Astrocyte (in vitro differentiated cells and primary cell): Measurements from ENCODE around the gene SLX4. TPM values are rescaled to one million over a fixed set of nuclear protein-coding genes. Genes with fewer than 3 reads are reported as not detected.

ENCODE experiments used
- DNase-seq: peaks from one replicate; pipeline ENCODE4 v3.0.0-alpha.2; 2010; ENCODE audit warnings: low read depth
- FAIRE-seq: peaks from 2 replicates; lab custom pipeline; 2011; peaks lifted over from hg19 to GRCh38; lab: Jason Lieb, UNC
- H2AFZ ChIP-seq: 2 replicates; pipeline ENCODE4 v1.6.0; 2012; ENCODE audit warnings: low read depth, low read length, inconsistent platforms
- H3K27ac ChIP-seq: 2 replicates; pipeline ENCODE4 v1.5.1; 2011; ENCODE audit warnings: low read depth, low read length, inconsistent platforms
- H3K27me3 ChIP-seq: 2 replicates; pipeline ENCODE4 v1.6.0; 2011; ENCODE audit warnings: low read length, inconsistent platforms; ENCODE audit not compliant: insufficient read depth
- H3K36me3 ChIP-seq: 2 replicates; pipeline ENCODE4 v1.5.1; 2011; ENCODE audit warnings: low read length, inconsistent platforms; ENCODE audit not compliant: insufficient read depth
- H3K4me1 ChIP-seq: 2 replicates; pipeline ENCODE4 v1.5.1; 2011; ENCODE audit warnings: low read length, inconsistent platforms; ENCODE audit not compliant: insufficient read depth
- H3K4me2 ChIP-seq: 2 replicates; pipeline ENCODE4 v1.6.0; 2012; ENCODE audit warnings: low read length, inconsistent platforms
- H3K4me3 ChIP-seq: 2 replicates; pipeline ENCODE4 v1.5.1; 2011; ENCODE audit warnings: low read depth, mild to moderate bottlenecking, low read length, inconsistent platforms; ENCODE audit not compliant: insufficient read depth
- H3K79me2 ChIP-seq: 2 replicates; pipeline ENCODE4 v1.6.0; 2012; ENCODE audit warnings: mild to moderate bottlenecking, low read length, inconsistent platforms; ENCODE audit not compliant: insufficient read depth
- H3K9ac ChIP-seq: 2 replicates; pipeline ENCODE4 v1.6.0; 2012; ENCODE audit warnings: mild to moderate bottlenecking, low read length, inconsistent platforms
- H3K9me3 ChIP-seq: 2 replicates; pipeline ENCODE4 v1.5.1; 2012; ENCODE audit warnings: low read depth, mild to moderate bottlenecking, low read length, inconsistent platforms; ENCODE audit not compliant: insufficient read depth
- H4K20me1 ChIP-seq: 2 replicates; pipeline ENCODE4 v1.6.0; 2012; ENCODE audit warnings: low read length, inconsistent platforms; ENCODE audit not compliant: insufficient read depth
- H3K27ac Mint-ChIP-seq: one replicate; pipeline ENCODE4 v1.8.0; 2021; ENCODE audit warnings: mild to moderate bottlenecking, mixed read lengths; ENCODE audit not compliant: unreplicated experiment
- H3K27me3 Mint-ChIP-seq: one replicate; pipeline ENCODE4 v1.8.0; 2021; ENCODE audit warnings: low read depth, mixed read lengths; ENCODE audit not compliant: unreplicated experiment
- H3K36me3 Mint-ChIP-seq: one replicate; pipeline ENCODE4 v1.8.0; 2021; ENCODE audit warnings: low read depth, mixed read lengths; ENCODE audit not compliant: unreplicated experiment
- H3K4me1 Mint-ChIP-seq: one replicate; pipeline ENCODE4 v1.8.0; 2021; ENCODE audit warnings: low read depth, mixed read lengths; ENCODE audit not compliant: unreplicated experiment
- H3K4me3 Mint-ChIP-seq: one replicate; pipeline ENCODE4 v1.8.0; 2021; ENCODE audit warnings: mild to moderate bottlenecking, moderate library complexity, mixed read lengths; ENCODE audit not compliant: unreplicated experiment
- H3K9me3 Mint-ChIP-seq: one replicate; pipeline ENCODE4 v1.8.0; 2021; ENCODE audit warnings: mild to moderate bottlenecking, mixed read lengths; ENCODE audit not compliant: unreplicated experiment
- CTCF ChIP-seq: IDR thresholded peaks from 2 replicates; pipeline ENCODE4 v1.5.1; 2011; ENCODE audit warnings: low read depth, mild to moderate bottlenecking, inconsistent platforms, low read length, moderate library complexity; ENCODE audit not compliant: insufficient read depth
- EZH2 ChIP-seq: IDR thresholded peaks from 2 replicates; pipeline ENCODE4 v1.6.1; 2012; ENCODE audit warnings: mild to moderate bottlenecking, low read length, inconsistent platforms; ENCODE audit not compliant: insufficient read depth
- total RNA-seq: library from RNA; stranded (reverse); gene quantifications from 2 replicates; pipeline ENCODE4 v1.2.1, GENCODE V29; 2021

SLX4 gene
- total RNA-seq, 1 donor from 2014 or later = 7.8 TPM

- Histone ChIP-seq H3K79me2 (no peaks in the 10 kb centered on the region), H3K4me3 (no peak overlapping the region), H2AFZ (no peak overlapping the region), H3K27ac (no peak overlapping the region), H3K9ac (no peak overlapping the region), H4K20me1 (no peaks in the 10 kb centered on the region), H3K4me1 (no peaks in the 10 kb centered on the region), H3K36me3 (peaks cover 5% of the 10 kb centered on the region), H3K4me2 (no peak overlapping the region), H3K9me3 (no peaks in the 10 kb centered on the region), H3K27me3 (no peaks in the 10 kb centered on the region)
- Mint-ChIP-seq H3K27me3 (peaks cover 3% of the 10 kb centered on the region), H3K36me3 (peaks cover 11% of the 10 kb centered on the region), H3K4me3 (no peak overlapping the region), H3K9me3 (no peaks in the 10 kb centered on the region), H3K4me1 (no peaks in the 10 kb centered on the region), H3K27ac (no peak overlapping the region)
- DNase-seq (no peak), FAIRE-seq (no peak)
- TF ChIP-seq EZH2 = no peak
- no peak for TF ChIP-seq CTCF
Observed at GRCh38 chr16:3542601-3543373, 68.6 kb downstream of the SLX4 start.

GRCh38 chr16:3541527-3542155 lies 69.8 kb downstream of the SLX4 start:
- H3K36me3 Mint-ChIP-seq = peaks cover 11% of the 10 kb centered on the region
- Histone ChIP-seq H3K9ac (no peak overlapping the region), H3K27ac (no peak overlapping the region)

More at GRCh38 chr16:3541527-3542155, 69.8 kb downstream of the SLX4 start:
- FAIRE-seq (no peak), DNase-seq (no peak)
- H3K36me3 ChIP-seq = peaks cover 5% of the 10 kb centered on the region
- no peak overlapping the region for H3K4me3 Mint-ChIP-seq
- H3K4me2 ChIP-seq = no peak overlapping the region
- no peak for TF ChIP-seq CTCF
- no peak for TF ChIP-seq EZH2
- no peaks in the 10 kb centered on the region for H3K9me3 ChIP-seq
- H4K20me1 ChIP-seq = no peaks in the 10 kb centered on the region
- H3K4me1 ChIP-seq = peaks cover 5% of the 10 kb centered on the region
- no peak overlapping the region for H2AFZ ChIP-seq
- H3K27ac Mint-ChIP-seq = no peak overlapping the region
- peaks cover 2% of the 10 kb centered on the region for H3K27me3 Mint-ChIP-seq
- no peaks in the 10 kb centered on the region for H3K27me3 ChIP-seq
- no peaks in the 10 kb centered on the region for H3K9me3 Mint-ChIP-seq
- H3K4me3 ChIP-seq = no peak overlapping the region
- no peaks in the 10 kb centered on the region for H3K4me1 Mint-ChIP-seq
- no peaks in the 10 kb centered on the region for H3K79me2 ChIP-seq
